Ascending aorta (tissue), 2 donors: ENCODE measurements around the gene EBNA1BP2. TPM values are rescaled to one million over a fixed set of nuclear protein-coding genes. Genes with fewer than 3 reads are reported as not detected.

Experiments used
- DNase-seq, 2 donors: peaks; one replicate each; pipeline ENCODE4 v3.0.0-alpha.2; 2019; ENCODE audit warnings: low spot score in 2 of 2
- H3K27ac ChIP-seq, 2 donors: fragments of 200-600 bp; sonication (generic); one replicate each; pipeline ENCODE4 v1.5.1; 2016 to 2017; ENCODE audit warnings: mild to moderate bottlenecking in 1 of 2
- H3K27me3 ChIP-seq: fragments of 200-600 bp; sonication (generic); one replicate; pipeline ENCODE4 v1.5.1; 2017
- H3K36me3 ChIP-seq, 2 donors: fragments of 200-600 bp; sonication (generic); one replicate each; pipeline ENCODE4 v1.5.1; 2016
- H3K4me1 ChIP-seq, 2 donors: fragments of 200-600 bp; sonication (generic); one replicate each; pipeline ENCODE4 v1.5.1; 2016 to 2017; ENCODE audit warnings: mild to moderate bottlenecking in 1 of 2
- H3K4me3 ChIP-seq, 2 donors: fragments of 200-600 bp; sonication (generic); one replicate each; pipeline ENCODE4 v1.5.1; 2016 to 2017; ENCODE audit warnings: mild to moderate bottlenecking in 1 of 2
- H3K9me3 ChIP-seq, 2 donors: fragments of 200-600 bp; sonication (generic); one replicate each; pipeline ENCODE4 v1.5.1; 2016
- CTCF ChIP-seq, 3 experiments: fragments of 200-600 bp in 2 of 3; fragments of 450-650 bp in 1 of 3; sonication (generic) in 2 of 3; IDR thresholded peaks; one replicate each; pipeline ENCODE4 v1.5.1; 2016 to 2019; ENCODE audit warnings: antibody characterized with exemption in 3 of 3, mild to moderate bottlenecking in 1 of 3, moderate library complexity in 1 of 3
- intact Hi-C: fragments of 100-400 bp; cut with DNase I; formaldehyde crosslinking; loops from one replicate; pipeline ENCODE4 v1.15.1; 2023
- total RNA-seq: library from RNA; depleted of rRNA; stranded (reverse); fragments of >200 nt; gene quantifications from one replicate; pipeline ENCODE4 v1.1.0, GENCODE V29; 2016

EBNA1BP2 gene
- total RNA-seq, 1 donor from 2014 or later: 22.1 TPM

- Histone ChIP-seq H3K27ac (no peak overlapping the region), H3K27me3 (no peaks in the 10 kb centered on the region), H3K36me3 (peaks cover 32 to 65% of the 10 kb centered on the region in 2 donors), H3K4me3 (no peak overlapping the region), H3K9me3 (no peaks in the 10 kb centered on the region), H3K4me1 (no peaks in the 10 kb centered on the region)
- intact Hi-C loops: no loop called here
- no peak for DNase-seq
- TF ChIP-seq CTCF (IDR thresholded peaks at IDR 0.05): no peak
These were observed 6.3 kb downstream of the EBNA1BP2 start for GRCh38 chr1:43165765-43166164.

- DNase-seq: no peak
- peaks cover 32 to 61% of the 10 kb centered on the region in 2 donors for H3K36me3 ChIP-seq
- intact Hi-C loops: no loop called here
- no peak overlapping the region for H3K4me3 ChIP-seq
- H3K27ac ChIP-seq: no peak overlapping the region
- H3K9me3 ChIP-seq: no peaks in the 10 kb centered on the region
- H3K4me1 ChIP-seq: no peaks in the 10 kb centered on the region
- H3K27me3 ChIP-seq: no peaks in the 10 kb centered on the region
- no peak for TF ChIP-seq CTCF (IDR thresholded peaks at IDR 0.05)
These were observed 6.9 kb downstream of the EBNA1BP2 start for GRCh38 chr1:43165162-43165561.

- intact Hi-C loops: no loop called here
- Histone ChIP-seq H3K27ac (no peak overlapping the region), H3K27me3 (no peaks in the 10 kb centered on the region), H3K4me3 (no peak overlapping the region), H3K36me3 (no peaks in the 10 kb centered on the region), H3K4me1 (no peaks in the 10 kb centered on the region), H3K9me3 (no peaks in the 10 kb centered on the region)
- no peak for TF ChIP-seq CTCF (IDR thresholded peaks at IDR 0.05)
- no peak for DNase-seq
These were observed 16.1 kb downstream of the EBNA1BP2 start for GRCh38 chr1:43156026-43156425.

GRCh38 chr1:43153443-43153842, 18.6 kb downstream of the EBNA1BP2 start:
- Histone ChIP-seq H3K9me3 (no peaks in the 10 kb centered on the region), H3K27ac (no peak overlapping the region), H3K4me1 (no peaks in the 10 kb centered on the region), H3K36me3 (no peaks in the 10 kb centered on the region), H3K27me3 (no peaks in the 10 kb centered on the region), H3K4me3 (no peak overlapping the region)
- intact Hi-C loops: no loop called here
- no peak for DNase-seq
- TF ChIP-seq CTCF (IDR thresholded peaks at IDR 0.05): no peak

- intact Hi-C loops: no loop called here
- no peaks in the 10 kb centered on the region for H3K27me3 ChIP-seq
These were observed 19.2 kb downstream of the EBNA1BP2 start for GRCh38 chr1:43152866-43153265.

More at GRCh38 chr1:43152866-43153265, 19.2 kb downstream of the EBNA1BP2 start:
- Histone ChIP-seq H3K9me3 (no peaks in the 10 kb centered on the region), H3K4me3 (no peak overlapping the region), H3K36me3 (no peaks in the 10 kb centered on the region), H3K4me1 (peaks cover 0 to 1% of the 10 kb centered on the region in 2 donors), H3K27ac (no peak overlapping the region)
- DNase-seq: no peak
- TF ChIP-seq CTCF (IDR thresholded peaks at IDR 0.05): no peak
